SK-N-MC (cell line): ENCODE results near the gene EMSY.
A peak's percentile ranks its signal among the peaks of the same experiment; 100 is the strongest.

Experiments used
- DNase-seq: peaks from one replicate; pipeline ENCODE4 v3.0.0-alpha.2; 2011; ENCODE audit warnings: low read depth, low spot score
- H3K27ac ChIP-seq: fragments of 200-600 bp; sonication (generic); 2 replicates; pipeline ENCODE4 v1.5.1; 2016; ENCODE audit warnings: mixed run types
- H3K36me3 ChIP-seq: fragments of 200-600 bp; sonication (generic); 2 replicates; pipeline ENCODE4 v1.6.1; 2017; ENCODE audit warnings: antibody characterized with exemption, low read length, mixed read lengths; ENCODE audit not compliant: insufficient read depth
- H3K4me3 ChIP-seq: fragments of 200-600 bp; sonication (generic); 2 replicates; pipeline ENCODE4 v1.5.1; 2016
- H3K9ac ChIP-seq: fragments of 200-600 bp; sonication (generic); 2 replicates; pipeline ENCODE4 v1.8.0; 2017; ENCODE audit warnings: mixed run types, mixed read lengths; ENCODE audit not compliant: insufficient read length
- H3K9me3 ChIP-seq: fragments of 200-600 bp; sonication (generic); 2 replicates; pipeline ENCODE4 v1.6.1; 2017; ENCODE audit warnings: low read depth, mild to moderate bottlenecking, antibody characterized with exemption, low read length, moderate library complexity, mixed read lengths
- EZH2 ChIP-seq: fragments of 200-600 bp; sonication (generic); IDR thresholded peaks from one replicate; pipeline ENCODE4 v1.6.1; 2017; ENCODE audit warnings: antibody characterized with exemption
- FOXP2 ChIP-seq: optimal IDR thresholded peaks from 2 replicates; pipeline ENCODE3; 2011; ENCODE audit warnings: mild to moderate bottlenecking, moderate library complexity; ENCODE audit not compliant: insufficient read depth; ENCODE audit errors: extremely low read length, control extremely low read depth
- POLR2AphosphoS5 ChIP-seq: IDR thresholded peaks from 2 replicates; pipeline ENCODE4 v1.6.1; 2012; ENCODE audit warnings: mild to moderate bottlenecking, low read depth, low read length, borderline replicate concordance

Gene EMSY

GRCh38 chr11:76445121-76446084 is 585 bp downstream of the EMSY start:
- Histone ChIP-seq H3K9ac (peak overlapping the region; percentile 99), H3K9me3 (no peaks in the 10 kb centered on the region), H3K27ac (peak overlapping the region; percentile 94), H3K4me3 (peak overlapping the region; percentile 98), H3K36me3 (peaks cover 39% of the 10 kb centered on the region)
- DNase-seq = no peak
- TF ChIP-seq EZH2 = no peak
- peak; percentile 61; the same call in 1 of the 2 replicates for TF ChIP-seq POLR2AphosphoS5
- no peak for TF ChIP-seq FOXP2

- no peak overlapping the region for H3K27ac ChIP-seq
- H3K9ac ChIP-seq = no peak overlapping the region
- no peak overlapping the region for H3K4me3 ChIP-seq
- H3K36me3 ChIP-seq = peaks cover 55% of the 10 kb centered on the region
- no peak for DNase-seq
- no peaks in the 10 kb centered on the region for H3K9me3 ChIP-seq
- no peak for TF ChIP-seq POLR2AphosphoS5
- no peak for TF ChIP-seq FOXP2
- no peak for TF ChIP-seq EZH2
These were observed 3.7 kb downstream of the EMSY start for GRCh38 chr11:76448506-76448905.

- no peak for DNase-seq
- H3K9me3 ChIP-seq = no peaks in the 10 kb centered on the region
- no peak for TF ChIP-seq EZH2
- no peak for TF ChIP-seq FOXP2
- no peak for TF ChIP-seq POLR2AphosphoS5
- no peak overlapping the region for H3K9ac ChIP-seq
- no peak overlapping the region for H3K4me3 ChIP-seq
- H3K27ac ChIP-seq = no peak overlapping the region
- peaks cover 54% of the 10 kb centered on the region for H3K36me3 ChIP-seq
These were observed 8.4 kb downstream of the EMSY start for GRCh38 chr11:76453248-76453647.

DNA sequence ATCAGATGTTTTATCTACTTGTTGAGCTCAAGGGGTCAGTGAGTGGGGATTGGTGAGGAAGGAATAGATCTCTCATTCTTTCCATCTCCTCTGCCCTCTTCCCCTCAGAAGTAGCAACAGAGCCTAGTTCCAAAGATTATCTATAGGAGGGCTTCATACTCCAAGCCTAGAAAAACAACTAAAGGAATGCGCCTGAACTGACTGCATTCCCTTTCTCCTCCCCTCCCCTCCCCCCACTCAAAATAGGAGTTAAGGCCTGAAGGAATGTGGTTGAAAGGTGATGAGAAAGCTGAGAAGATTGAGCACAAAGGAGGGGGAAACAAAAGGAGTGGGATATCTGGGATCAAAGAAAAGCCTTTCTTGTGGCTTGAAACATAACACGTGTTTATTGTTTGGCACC is 10.5 kb downstream of the EMSY start:
- no peaks in the 10 kb centered on the region for H3K9me3 ChIP-seq
- peaks cover 52% of the 10 kb centered on the region for H3K36me3 ChIP-seq
- H3K9ac ChIP-seq = no peak overlapping the region
- 0 out of 2 replicates have a peak overlapping the region, but pooled peaks have one; percentile 4 for H3K27ac ChIP-seq
- no peak for DNase-seq
- H3K4me3 ChIP-seq = no peak overlapping the region
- no peak for TF ChIP-seq FOXP2
- TF ChIP-seq POLR2AphosphoS5 = no peak
- no peak for TF ChIP-seq EZH2

GRCh38 chr11:76455931-76456330 is 11.1 kb downstream of the EMSY start:
- Histone ChIP-seq H3K4me3 (no peak overlapping the region), H3K36me3 (peaks cover 49% of the 10 kb centered on the region), H3K9ac (no peak overlapping the region), H3K9me3 (no peaks in the 10 kb centered on the region), H3K27ac (0 out of 2 replicates have a peak overlapping the region, but pooled peaks have one; percentile 4)
- TF ChIP-seq FOXP2 (no peak), POLR2AphosphoS5 (no peak), EZH2 (no peak)
- no peak for DNase-seq

DNA sequence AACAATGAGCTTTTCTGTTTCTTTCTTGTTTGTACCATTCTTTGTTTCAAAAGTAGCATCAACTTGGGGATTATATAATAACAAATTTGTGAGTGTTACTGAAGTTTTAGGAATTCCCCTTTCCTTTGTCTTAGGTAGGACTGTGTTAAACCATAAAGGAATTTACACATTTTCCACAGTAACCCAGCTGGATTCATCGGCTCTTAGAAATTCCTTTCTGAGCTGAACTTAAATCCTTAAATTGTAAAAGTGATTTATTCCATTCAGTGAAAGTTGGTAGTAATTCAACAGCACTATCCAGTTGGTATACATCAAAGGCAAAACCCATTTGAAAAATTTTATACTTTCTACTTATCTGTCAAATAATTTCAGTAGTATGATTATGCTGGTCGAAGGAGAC is 11.8 kb downstream of the EMSY start:
- no peak overlapping the region for H3K4me3 ChIP-seq
- H3K9me3 ChIP-seq = no peaks in the 10 kb centered on the region
- no peak overlapping the region for H3K27ac ChIP-seq
- DNase-seq = no peak
- no peak for TF ChIP-seq FOXP2
- TF ChIP-seq POLR2AphosphoS5 = no peak
- TF ChIP-seq EZH2 = no peak
- peaks cover 49% of the 10 kb centered on the region for H3K36me3 ChIP-seq
- no peak overlapping the region for H3K9ac ChIP-seq

GRCh38 chr11:76459299-76459698 is 14.5 kb downstream of the EMSY start:
- Histone ChIP-seq H3K9ac (no peak overlapping the region), H3K27ac (no peak overlapping the region), H3K9me3 (no peaks in the 10 kb centered on the region), H3K36me3 (peaks cover 46% of the 10 kb centered on the region), H3K4me3 (no peak overlapping the region)
- TF ChIP-seq FOXP2 (no peak), POLR2AphosphoS5 (no peak)
- no peak for DNase-seq

GRCh38 chr11:76459846-76460245 is 15.0 kb downstream of the EMSY start:
- no peak overlapping the region for H3K9ac ChIP-seq
- no peaks in the 10 kb centered on the region for H3K9me3 ChIP-seq
- DNase-seq = no peak
- no peak for TF ChIP-seq FOXP2
- H3K4me3 ChIP-seq = no peak overlapping the region
- H3K36me3 ChIP-seq = peaks cover 51% of the 10 kb centered on the region
- no peak overlapping the region for H3K27ac ChIP-seq

- Histone ChIP-seq H3K27ac (no peak overlapping the region), H3K4me3 (no peak overlapping the region), H3K9me3 (no peaks in the 10 kb centered on the region), H3K36me3 (peaks cover 49% of the 10 kb centered on the region), H3K9ac (no peak overlapping the region)
- no peak for DNase-seq
- no peak for TF ChIP-seq POLR2AphosphoS5
- TF ChIP-seq FOXP2 = no peak
- no peak for TF ChIP-seq EZH2
These were observed 17.5 kb downstream of the EMSY start for GRCh38 chr11:76462317-76462716.
